Testis (tissue), 2 donors: ENCODE results near the gene GOLPH3.

Source experiments
- POLR2A ChIP-seq: fragments of 450-650 bp; IDR thresholded peaks from one replicate; pipeline ENCODE4 v1.6.1; 2017; ENCODE audit warnings: antibody characterized with exemption, mild to moderate bottlenecking, moderate library complexity
- TF ChIP-seq, protein P1 (sequence below), 3 experiments: fragments of 450-650 bp in 2 of 3; fragments of 200-600 bp in 1 of 3; sonication (generic) in 1 of 3; IDR thresholded peaks; one replicate each; pipeline ENCODE4 v1.5.1; 2016 to 2019; ENCODE audit warnings: antibody characterized with exemption in 3 of 3, mild to moderate bottlenecking in 2 of 3, moderate library complexity in 1 of 3

DNA sequence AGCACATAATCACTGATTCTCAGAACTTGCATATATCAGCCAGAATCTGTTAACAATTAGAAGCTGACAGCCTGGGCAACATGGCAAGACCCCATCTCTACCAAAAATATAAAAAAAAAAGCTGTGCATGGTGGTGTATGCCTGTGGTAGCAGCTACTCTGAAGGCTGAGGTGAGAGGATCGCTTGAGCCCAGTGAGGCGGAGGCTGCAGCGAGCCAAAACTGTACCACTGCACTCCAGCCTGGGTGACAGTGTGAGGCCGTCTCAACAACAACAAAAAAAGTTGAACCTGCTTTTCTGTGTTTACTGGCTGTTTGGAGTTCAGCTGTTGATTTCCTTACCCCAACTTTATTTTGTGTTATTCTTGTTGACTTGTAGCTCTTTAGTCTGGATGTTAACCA, 66.8 kb downstream of the GOLPH3 start:
- TF ChIP-seq, protein P1, sequence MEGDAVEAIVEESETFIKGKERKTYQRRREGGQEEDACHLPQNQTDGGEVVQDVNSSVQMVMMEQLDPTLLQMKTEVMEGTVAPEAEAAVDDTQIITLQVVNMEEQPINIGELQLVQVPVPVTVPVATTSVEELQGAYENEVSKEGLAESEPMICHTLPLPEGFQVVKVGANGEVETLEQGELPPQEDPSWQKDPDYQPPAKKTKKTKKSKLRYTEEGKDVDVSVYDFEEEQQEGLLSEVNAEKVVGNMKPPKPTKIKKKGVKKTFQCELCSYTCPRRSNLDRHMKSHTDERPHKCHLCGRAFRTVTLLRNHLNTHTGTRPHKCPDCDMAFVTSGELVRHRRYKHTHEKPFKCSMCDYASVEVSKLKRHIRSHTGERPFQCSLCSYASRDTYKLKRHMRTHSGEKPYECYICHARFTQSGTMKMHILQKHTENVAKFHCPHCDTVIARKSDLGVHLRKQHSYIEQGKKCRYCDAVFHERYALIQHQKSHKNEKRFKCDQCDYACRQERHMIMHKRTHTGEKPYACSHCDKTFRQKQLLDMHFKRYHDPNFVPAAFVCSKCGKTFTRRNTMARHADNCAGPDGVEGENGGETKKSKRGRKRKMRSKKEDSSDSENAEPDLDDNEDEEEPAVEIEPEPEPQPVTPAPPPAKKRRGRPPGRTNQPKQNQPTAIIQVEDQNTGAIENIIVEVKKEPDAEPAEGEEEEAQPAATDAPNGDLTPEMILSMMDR (IDR thresholded peaks at IDR 0.05): no peak
- no peak for TF ChIP-seq POLR2A
